Natural killer cell treated with Interleukin-12 subunit alpha and Interleukin-12 subunit beta and Interleukin-15 and Interleukin-18, amount 100 ng/mL, for 72 hours (primary cell): ENCODE data around the gene ADAM23. TPM values are rescaled to one million over a fixed set of nuclear protein-coding genes. Genes with fewer than 3 reads are reported as not detected.

Experiments
- ATAC-seq, 2 donors: fragments of 150-1000 bp; cut with Tn5 transposase in 1 of 2; sonication (Bioruptor Pico), chemical (Tn5 transposase) in 1 of 2; 2 replicates each; pipeline ENCODE4 v1.10.0; 2021
- DNase-seq: peaks from one replicate; pipeline ENCODE4 v3.0.0; 2022; ENCODE audit warnings: low spot score
- H3K27ac Mint-ChIP-seq, 2 donors: 1 replicate in 1 of 2; 2 replicates in 1 of 2; pipeline ENCODE4 v1.8.0; 2022; ENCODE audit warnings: mixed read lengths in 2 of 2, mild to moderate bottlenecking in 1 of 2, moderate library complexity in 1 of 2
- H3K27me3 Mint-ChIP-seq, 2 donors: 1 replicate in 1 of 2; 2 replicates in 1 of 2; pipeline ENCODE4 v1.8.0; 2022; ENCODE audit warnings: mixed read lengths in 2 of 2
- H3K36me3 Mint-ChIP-seq: one replicate; pipeline ENCODE4 v1.8.0; 2022; ENCODE audit warnings: mixed read lengths
- H3K4me1 Mint-ChIP-seq, 2 donors: 1 replicate in 1 of 2; 2 replicates in 1 of 2; pipeline ENCODE4 v1.8.0; 2022; ENCODE audit warnings: low read depth in 2 of 2, mixed read lengths in 2 of 2, mild to moderate bottlenecking in 1 of 2
- H3K4me3 Mint-ChIP-seq: one replicate; pipeline ENCODE4 v1.8.0; 2022; ENCODE audit warnings: mixed read lengths
- H3K9me3 Mint-ChIP-seq: 2 replicates; pipeline ENCODE4 v1.8.0; 2022; ENCODE audit warnings: mixed read lengths
- total RNA-seq, 2 donors: library from RNA; stranded (reverse); gene quantifications; one replicate each; pipeline ENCODE4 v1.2.3, GENCODE V29; 2022

The ADAM23 gene
- total RNA-seq, 2 donors from 2014 or later: not detected

DNA sequence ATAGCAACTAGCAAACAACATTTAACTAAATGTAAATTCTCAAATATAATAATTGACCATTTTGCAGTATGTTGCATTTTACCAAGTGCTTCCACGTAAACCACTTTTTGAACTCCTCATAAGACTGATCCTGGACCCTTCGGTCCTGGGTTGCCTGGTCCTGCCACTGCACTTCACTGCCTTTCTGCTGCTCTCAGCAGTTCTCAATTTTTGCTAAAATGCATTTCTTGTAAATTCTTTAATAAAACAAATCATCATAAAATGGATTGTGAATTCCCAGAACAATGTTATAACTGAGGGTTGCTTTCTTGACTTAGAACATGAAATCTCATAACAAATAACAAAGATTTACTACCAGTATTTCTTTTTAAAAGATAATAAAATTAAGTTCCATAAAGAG lies 12.9 kb upstream of the ADAM23 start:
- no peaks in the 10 kb centered on the region for H3K4me1 Mint-ChIP-seq
- H3K36me3 Mint-ChIP-seq: no peaks in the 10 kb centered on the region
- ATAC-seq (no peak), DNase-seq (no peak)
- peaks cover 2% of the 10 kb centered on the region for H3K9me3 Mint-ChIP-seq
- no peaks in the 10 kb centered on the region for H3K27me3 Mint-ChIP-seq
- no peak overlapping the region for H3K4me3 Mint-ChIP-seq
- no peak overlapping the region for H3K27ac Mint-ChIP-seq

DNA sequence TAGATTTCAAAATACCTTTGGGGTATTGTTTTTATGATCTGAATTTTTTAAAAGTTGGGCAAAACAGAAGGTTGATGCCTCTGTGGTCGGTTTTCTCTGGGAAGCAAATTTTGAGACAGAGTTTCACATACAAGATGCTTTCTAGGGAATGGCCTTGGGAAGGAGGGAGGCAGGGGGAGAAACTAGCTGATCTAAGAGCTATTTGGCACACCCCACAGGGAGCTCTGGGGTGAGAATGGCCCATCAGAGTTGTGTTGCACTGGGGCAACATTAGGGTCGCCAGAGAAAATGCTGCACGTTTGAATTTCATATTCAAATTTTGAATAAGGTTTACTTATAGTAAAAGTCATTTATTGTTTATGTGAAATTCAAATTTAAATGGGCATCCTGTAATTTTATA lies 11.9 kb upstream of the ADAM23 start:
- Mint-ChIP-seq H3K9me3 (peaks cover 2% of the 10 kb centered on the region), H3K27me3 (no peaks in the 10 kb centered on the region), H3K36me3 (no peaks in the 10 kb centered on the region), H3K27ac (no peak overlapping the region), H3K4me3 (no peak overlapping the region), H3K4me1 (no peaks in the 10 kb centered on the region)
- DNase-seq (no peak), ATAC-seq (no peak)

DNA sequence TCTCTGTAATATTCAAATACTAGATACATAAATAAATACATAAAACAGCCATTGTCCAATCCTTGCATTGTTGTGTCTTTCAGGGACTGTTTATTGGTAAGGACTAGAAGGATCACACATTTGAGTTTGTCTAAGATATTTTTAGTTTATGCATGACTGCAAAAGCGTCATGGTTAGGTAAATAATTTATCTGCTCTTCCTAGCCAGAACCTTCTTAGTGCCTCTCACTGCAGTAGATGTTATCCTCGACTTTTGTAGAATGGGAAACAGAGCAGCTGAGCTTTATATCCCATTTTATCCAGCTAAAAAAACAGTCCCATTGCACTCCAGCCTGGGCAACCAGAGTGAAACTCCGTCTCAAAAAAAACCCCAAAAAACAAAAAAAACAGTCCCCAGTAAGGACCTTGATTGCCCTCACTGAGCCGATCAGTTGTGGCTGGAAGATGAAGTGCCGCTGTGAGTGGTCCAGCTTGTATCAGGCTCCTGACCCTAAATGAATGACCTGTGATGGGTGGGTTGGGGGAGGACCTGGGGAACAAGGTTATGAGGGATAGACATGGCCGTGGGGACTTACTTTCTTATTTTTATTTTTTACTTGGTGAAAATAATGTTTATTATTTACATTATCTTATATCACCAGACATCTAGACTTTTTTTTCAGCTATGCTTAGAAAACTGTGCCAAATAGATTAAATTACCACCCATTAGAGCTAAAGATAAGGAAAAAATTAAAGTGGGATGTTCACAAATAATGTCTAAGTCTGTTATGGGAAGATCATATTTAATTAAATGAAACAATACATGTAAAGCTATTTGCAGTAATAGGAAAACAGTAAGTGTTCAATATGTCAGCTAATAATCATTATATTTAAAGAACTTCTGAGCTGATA lies 10.9 kb upstream of the ADAM23 start:
- H3K4me1 Mint-ChIP-seq: no peaks in the 10 kb centered on the region
- H3K27ac Mint-ChIP-seq: no peak overlapping the region
- H3K36me3 Mint-ChIP-seq: no peaks in the 10 kb centered on the region
- peaks cover 0 to 3% of the 10 kb centered on the region in 2 donors for H3K27me3 Mint-ChIP-seq
- peaks cover 2% of the 10 kb centered on the region for H3K9me3 Mint-ChIP-seq
- H3K4me3 Mint-ChIP-seq: no peak overlapping the region
- DNase-seq (no peak), ATAC-seq (no peak)

DNA sequence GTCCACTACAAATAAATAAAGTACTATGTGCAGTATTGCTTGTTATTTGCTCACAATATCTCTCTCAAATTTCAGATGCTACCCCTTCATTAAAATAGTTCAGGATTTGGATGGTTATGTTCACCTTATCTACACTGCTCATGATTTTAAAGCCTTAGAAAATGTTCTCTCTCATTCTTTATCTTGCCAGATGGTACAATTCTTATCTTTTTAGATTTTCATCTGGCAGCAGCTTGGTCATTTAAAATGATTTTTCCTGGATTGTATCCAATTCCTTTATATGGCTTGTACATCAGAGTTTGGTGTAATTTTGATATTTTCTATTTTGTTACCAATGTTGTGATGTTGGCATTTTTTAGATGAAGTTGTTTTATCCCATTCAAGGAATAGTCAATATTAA lies 10.1 kb upstream of the ADAM23 start:
- Mint-ChIP-seq H3K36me3 (no peaks in the 10 kb centered on the region), H3K4me1 (no peaks in the 10 kb centered on the region), H3K4me3 (no peak overlapping the region), H3K27me3 (peaks cover 3 to 6% of the 10 kb centered on the region in 2 donors), H3K9me3 (peaks cover 2% of the 10 kb centered on the region), H3K27ac (no peak overlapping the region)
- DNase-seq: no peak
- no peak for ATAC-seq

DNA sequence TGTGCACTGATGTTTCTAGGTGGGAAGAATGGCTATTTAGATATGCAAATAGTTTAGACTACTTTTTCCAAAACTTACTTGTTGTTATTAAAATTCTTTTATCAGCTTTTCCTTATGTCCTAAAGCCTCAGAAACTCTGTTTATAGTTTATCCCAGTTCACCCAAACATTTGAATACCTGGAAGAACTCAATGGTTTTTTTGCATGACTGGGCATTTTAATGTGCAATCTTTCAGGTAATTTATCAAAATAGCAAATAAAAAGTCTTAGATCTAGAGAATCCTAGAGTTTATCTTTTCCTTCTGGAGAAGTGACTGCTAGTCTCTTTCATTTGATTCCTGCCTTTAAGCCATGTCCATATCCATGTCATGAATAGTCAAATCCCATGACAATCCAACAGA lies 9.6 kb upstream of the ADAM23 start:
- ATAC-seq: no peak
- H3K9me3 Mint-ChIP-seq: no peaks in the 10 kb centered on the region
- H3K27ac Mint-ChIP-seq: no peak overlapping the region
- no peaks in the 10 kb centered on the region for H3K4me1 Mint-ChIP-seq
- no peak overlapping the region for H3K4me3 Mint-ChIP-seq
- DNase-seq: no peak
- no peaks in the 10 kb centered on the region for H3K36me3 Mint-ChIP-seq
- peaks cover 3 to 10% of the 10 kb centered on the region in 2 donors for H3K27me3 Mint-ChIP-seq

DNA sequence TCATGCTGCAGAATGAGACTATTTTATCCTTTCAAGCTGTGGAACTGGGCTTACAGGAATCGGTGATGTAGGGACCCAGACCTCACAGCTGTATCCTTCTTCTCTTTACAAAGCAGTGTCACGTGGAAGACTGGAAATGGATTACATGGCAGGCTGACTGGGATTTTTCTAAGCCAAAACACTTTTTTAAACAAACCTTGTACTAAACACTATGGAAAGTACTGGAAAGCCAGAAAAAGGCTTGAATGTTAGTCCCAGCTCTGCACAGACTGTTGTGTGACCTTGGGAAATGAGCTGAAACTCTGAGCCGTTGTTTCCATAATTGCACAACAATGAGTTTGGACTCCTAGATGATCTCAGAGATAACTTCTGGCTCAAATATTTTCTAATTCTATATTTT lies 7.6 kb upstream of the ADAM23 start:
- Mint-ChIP-seq H3K9me3 (no peaks in the 10 kb centered on the region), H3K27ac (no peak overlapping the region), H3K36me3 (no peaks in the 10 kb centered on the region), H3K27me3 (peaks cover 11 to 25% of the 10 kb centered on the region in 2 donors), H3K4me3 (no peak overlapping the region), H3K4me1 (no peaks in the 10 kb centered on the region)
- ATAC-seq (no peak), DNase-seq (no peak)

DNA sequence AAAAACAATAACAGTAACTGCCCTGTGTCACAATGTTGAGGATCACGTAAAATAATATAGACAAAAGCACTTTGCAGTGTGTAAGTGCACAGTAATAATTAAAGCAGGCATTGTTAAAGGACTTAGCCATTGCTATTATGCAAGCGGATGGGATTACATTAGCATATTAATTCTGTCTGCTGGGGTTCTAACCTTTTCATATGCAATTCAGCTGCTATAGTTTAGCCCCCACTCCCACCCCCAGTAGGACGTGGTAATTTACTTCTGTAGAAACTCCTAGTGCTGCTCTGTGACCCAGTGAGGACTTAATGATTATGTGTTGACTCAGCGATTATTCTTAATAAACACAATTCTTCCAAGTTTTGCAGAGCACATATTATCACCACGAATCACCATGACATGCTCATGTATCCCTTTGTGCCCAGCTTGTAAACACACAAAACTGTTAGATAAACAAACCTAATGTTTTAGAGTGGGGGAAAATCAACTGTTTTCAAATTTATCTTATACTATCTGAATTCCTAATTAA lies 5.1 kb upstream of the ADAM23 start:
- Mint-ChIP-seq H3K36me3 (no peaks in the 10 kb centered on the region), H3K9me3 (no peaks in the 10 kb centered on the region), H3K27me3 (peaks cover 27 to 43% of the 10 kb centered on the region in 2 donors), H3K4me3 (no peak overlapping the region), H3K27ac (no peak overlapping the region), H3K4me1 (no peaks in the 10 kb centered on the region)
- DNase-seq (no peak), ATAC-seq (no peak)

DNA sequence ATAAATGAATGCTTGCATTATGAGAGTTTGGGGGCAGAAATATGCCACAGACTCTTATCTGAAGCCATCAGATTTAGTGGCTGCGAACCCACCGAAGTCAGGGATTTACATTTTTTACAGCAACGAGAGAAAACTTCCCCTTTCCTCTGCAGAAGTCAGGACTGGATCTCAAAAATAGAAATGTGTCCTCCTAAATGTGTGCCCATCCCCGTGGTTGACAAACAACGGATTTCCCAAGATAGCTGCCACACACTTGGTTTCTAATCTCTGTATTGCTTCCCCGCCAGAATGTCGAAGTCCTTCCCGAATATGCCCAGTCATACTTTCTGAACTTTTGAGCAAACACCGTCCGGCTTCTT lies 879 bp upstream of the ADAM23 start:
- DNase-seq (no peak), ATAC-seq (no peak)
- peaks cover 45 to 63% of the 10 kb centered on the region in 2 donors for H3K27me3 Mint-ChIP-seq
- no peaks in the 10 kb centered on the region for H3K9me3 Mint-ChIP-seq
- no peak overlapping the region for H3K27ac Mint-ChIP-seq
- H3K36me3 Mint-ChIP-seq: no peaks in the 10 kb centered on the region
- H3K4me3 Mint-ChIP-seq: peak overlapping the region; percentile 30
- peaks cover 0 to 3% of the 10 kb centered on the region in 2 donors for H3K4me1 Mint-ChIP-seq

DNA sequence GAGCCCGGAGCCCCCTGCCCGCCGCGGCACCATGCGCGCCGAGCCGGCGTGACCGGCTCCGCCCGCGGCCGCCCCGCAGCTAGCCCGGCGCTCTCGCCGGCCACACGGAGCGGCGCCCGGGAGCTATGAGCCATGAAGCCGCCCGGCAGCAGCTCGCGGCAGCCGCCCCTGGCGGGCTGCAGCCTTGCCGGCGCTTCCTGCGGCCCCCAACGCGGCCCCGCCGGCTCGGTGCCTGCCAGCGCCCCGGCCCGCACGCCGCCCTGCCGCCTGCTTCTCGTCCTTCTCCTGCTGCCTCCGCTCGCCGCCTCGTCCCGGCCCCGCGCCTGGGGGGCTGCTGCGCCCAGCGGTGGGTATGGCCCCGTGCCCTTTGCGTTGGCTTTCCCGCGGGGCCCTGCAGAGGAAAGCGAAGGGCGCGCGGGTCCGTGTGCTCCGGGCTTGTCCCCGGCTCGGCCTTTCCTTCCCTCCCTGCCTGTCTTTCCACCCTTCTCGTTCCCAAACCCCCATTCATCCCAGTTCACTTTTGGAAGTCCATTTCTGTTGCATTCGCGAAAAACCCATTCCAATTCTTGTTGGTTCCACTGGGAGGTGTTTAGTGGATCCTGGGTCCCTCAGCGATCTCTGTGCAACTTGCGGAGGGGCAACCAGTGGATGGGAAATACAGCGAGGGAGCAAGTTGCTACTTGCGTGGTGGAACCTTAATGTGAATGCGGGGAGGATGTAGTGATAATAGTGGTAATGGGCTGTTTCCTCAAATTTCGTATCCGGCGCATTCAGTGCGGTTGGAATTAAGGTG lies 599 bp downstream of the ADAM23 start:
- ATAC-seq: peak; percentile 58 to 62
- Mint-ChIP-seq H3K9me3 (peaks cover 2% of the 10 kb centered on the region), H3K27ac (no peak overlapping the region), H3K36me3 (no peaks in the 10 kb centered on the region), H3K4me1 (peaks cover 0 to 3% of the 10 kb centered on the region in 2 donors), H3K27me3 (peaks cover 48 to 59% of the 10 kb centered on the region in 2 donors), H3K4me3 (peak overlapping the region; percentile 58)
- DNase-seq: no peak

DNA sequence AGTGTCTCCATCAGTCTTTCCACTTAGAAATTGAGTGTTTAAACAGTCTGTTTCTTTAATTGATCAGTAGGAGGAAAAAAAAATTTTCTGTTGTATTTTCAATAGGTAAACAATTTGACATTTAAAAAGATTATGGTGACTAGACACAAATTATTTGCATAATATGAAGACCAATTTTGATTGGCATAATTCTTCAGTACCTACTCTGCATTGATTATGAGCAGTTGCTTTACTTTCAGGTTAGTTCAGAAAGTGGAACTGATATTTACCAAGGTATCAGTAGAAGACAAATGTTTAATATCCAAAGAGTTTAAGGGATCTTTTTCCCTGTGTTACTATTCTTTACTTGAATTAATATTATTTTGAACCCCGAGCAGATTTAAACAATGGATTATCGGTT lies 2.6 kb downstream of the ADAM23 start:
- peaks cover 45 to 51% of the 10 kb centered on the region in 2 donors for H3K27me3 Mint-ChIP-seq
- peaks cover 0 to 3% of the 10 kb centered on the region in 2 donors for H3K4me1 Mint-ChIP-seq
- DNase-seq (no peak), ATAC-seq (no peak)
- H3K4me3 Mint-ChIP-seq: no peak overlapping the region
- H3K36me3 Mint-ChIP-seq: peaks cover 4% of the 10 kb centered on the region
- peaks cover 7% of the 10 kb centered on the region for H3K9me3 Mint-ChIP-seq
- H3K27ac Mint-ChIP-seq: no peak overlapping the region

DNA sequence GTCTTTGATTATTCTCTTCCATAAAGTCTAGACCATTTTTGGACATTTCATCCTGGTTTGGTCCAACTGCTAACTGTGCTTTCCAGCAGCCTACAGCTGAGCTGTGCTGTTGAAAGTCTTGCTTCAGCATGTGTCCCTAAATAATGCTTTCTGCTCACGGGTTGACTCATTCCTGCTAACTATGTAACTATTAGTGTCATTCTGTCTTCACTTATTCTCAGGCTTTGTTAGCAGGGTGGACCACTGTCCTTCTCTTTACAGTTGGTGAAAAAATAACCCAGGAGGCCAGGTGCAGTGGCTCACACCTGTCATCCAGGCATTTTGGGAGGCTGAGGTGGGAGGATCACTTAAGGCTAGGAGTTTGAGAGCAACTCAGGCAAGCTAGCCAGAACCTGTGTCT lies 8.9 kb downstream of the ADAM23 start:
- Mint-ChIP-seq H3K36me3 (peaks cover 4% of the 10 kb centered on the region), H3K27ac (no peak overlapping the region), H3K4me1 (no peaks in the 10 kb centered on the region), H3K27me3 (peaks cover 16 to 29% of the 10 kb centered on the region in 2 donors), H3K4me3 (no peak overlapping the region), H3K9me3 (peaks cover 13% of the 10 kb centered on the region)
- DNase-seq (no peak), ATAC-seq (no peak)

DNA sequence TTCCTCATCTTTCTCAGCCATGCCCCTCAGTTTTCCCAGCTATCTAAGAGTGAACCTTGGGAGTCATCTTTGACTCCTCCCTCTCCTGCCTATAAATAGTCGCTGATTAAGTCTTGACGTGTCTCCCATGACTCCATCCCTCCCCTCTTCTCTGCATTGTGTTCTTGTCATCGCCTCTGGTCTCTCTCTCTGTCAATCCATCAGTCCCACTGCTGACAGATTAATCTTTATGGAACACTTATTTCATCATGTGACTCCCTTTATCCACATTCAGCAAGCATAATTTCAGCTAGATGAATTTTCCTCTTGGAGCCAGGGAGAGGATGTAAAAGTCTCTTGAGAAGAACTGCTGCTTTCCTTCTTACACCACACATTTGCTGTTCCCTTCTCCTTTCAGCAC lies 9.4 kb downstream of the ADAM23 start:
- Mint-ChIP-seq H3K36me3 (peaks cover 4% of the 10 kb centered on the region), H3K27me3 (peaks cover 16 to 29% of the 10 kb centered on the region in 2 donors), H3K27ac (no peak overlapping the region), H3K4me3 (no peak overlapping the region), H3K9me3 (peaks cover 13% of the 10 kb centered on the region), H3K4me1 (no peaks in the 10 kb centered on the region)
- no peak for DNase-seq
- no peak for ATAC-seq

DNA sequence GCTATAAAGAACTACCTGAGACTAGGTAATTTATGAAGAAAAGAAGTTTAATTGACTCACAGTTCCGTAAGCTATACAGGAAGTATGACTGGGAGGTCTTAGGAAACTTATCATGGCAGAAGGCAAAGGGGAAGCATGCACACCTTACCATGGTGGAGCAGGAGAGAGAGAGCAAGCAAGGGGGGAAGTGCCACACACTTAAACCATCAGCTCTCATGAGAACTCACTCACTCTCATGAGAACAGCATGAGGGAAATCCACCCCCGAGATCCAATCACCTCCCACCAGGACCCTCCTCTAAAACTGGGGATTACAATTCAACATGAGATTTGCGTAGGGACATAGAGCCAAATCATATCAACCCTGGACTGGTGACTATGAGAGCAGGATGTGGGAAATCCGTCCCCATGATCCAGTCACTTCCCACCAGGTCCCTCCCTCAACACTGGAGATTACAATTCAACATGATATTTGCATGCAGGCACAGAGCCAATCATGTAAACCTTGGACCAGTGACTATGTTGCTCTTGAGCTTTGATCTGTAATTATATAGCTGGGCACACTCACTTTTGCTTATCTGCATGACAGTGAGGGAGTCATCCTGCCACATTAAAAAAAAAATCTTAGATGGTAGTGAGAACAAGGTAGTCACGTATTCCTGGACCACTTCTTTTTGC lies 12.9 kb downstream of the ADAM23 start:
- ATAC-seq (no peak), DNase-seq (no peak)
- H3K36me3 Mint-ChIP-seq: no peaks in the 10 kb centered on the region
- H3K4me3 Mint-ChIP-seq: no peak overlapping the region
- H3K27me3 Mint-ChIP-seq: peaks cover 5 to 19% of the 10 kb centered on the region in 2 donors
- no peak overlapping the region for H3K27ac Mint-ChIP-seq
- H3K4me1 Mint-ChIP-seq: no peaks in the 10 kb centered on the region
- peaks cover 5% of the 10 kb centered on the region for H3K9me3 Mint-ChIP-seq
